GM12865 (cell line): ENCODE data around the gene C1orf115.

Source experiments
- DNase-seq: peaks from one replicate; pipeline ENCODE4 v3.0.0; 2010; ENCODE audit warnings: low read depth
- H3K4me3 ChIP-seq: 2 replicates; pipeline ENCODE4 v1.5.1; 2011; ENCODE audit warnings: mild to moderate bottlenecking, low read depth, low read length, control low read depth
- CTCF ChIP-seq: IDR thresholded peaks from 2 replicates; pipeline ENCODE4 v1.5.1; 2011; ENCODE audit warnings: low read length, control low read depth, low read depth, inconsistent platforms; ENCODE audit not compliant: insufficient read depth; ENCODE audit errors: missing control alignments

Gene C1orf115

GRCh38 chr1:220692436-220693228 lies 2.5 kb downstream of the C1orf115 start:
- no peak overlapping the region for H3K4me3 ChIP-seq
- TF ChIP-seq CTCF, result no peak
- no peak for DNase-seq

- DNase-seq, result no peak
- TF ChIP-seq CTCF, result no peak
- H3K4me3 ChIP-seq, result no peak overlapping the region
These were observed 4.8 kb downstream of the C1orf115 start for GRCh38 chr1:220694866-220695382.

- TF ChIP-seq CTCF, result no peak
- DNase-seq, result no peak
- no peak overlapping the region for H3K4me3 ChIP-seq
These were observed 5.3 kb downstream of the C1orf115 start for GRCh38 chr1:220695426-220695825.

GRCh38 chr1:220696226-220696862 lies 6.2 kb downstream of the C1orf115 start:
- H3K4me3 ChIP-seq, result no peak overlapping the region
- no peak for TF ChIP-seq CTCF
- DNase-seq, result no peak

- no peak for DNase-seq
- no peak for TF ChIP-seq CTCF
- H3K4me3 ChIP-seq, result no peak overlapping the region
These were observed 6.7 kb downstream of the C1orf115 start for GRCh38 chr1:220696863-220697231.

- DNase-seq, result no peak
- H3K4me3 ChIP-seq, result no peak overlapping the region
- no peak for TF ChIP-seq CTCF
These were observed 7.2 kb downstream of the C1orf115 start for GRCh38 chr1:220697326-220697725.
